H54 (cell line): Measurements from ENCODE around the gene DHX9.
"Not testable (repeated sequence)": the region's sequence is repeated elsewhere in the genome, so short reads cannot be mapped to it uniquely, and the experiment has no call there.

Source experiments
- DNase-seq: peaks from one replicate; pipeline ENCODE4 v3.0.0; 2011; ENCODE audit warnings: low spot score, mixed read lengths; ENCODE audit not compliant: insufficient read length
- FAIRE-seq: peaks from 3 replicates; lab custom pipeline; 2011; peaks lifted over from hg19 to GRCh38; lab: Jason Lieb, UNC
- POLR2A ChIP-seq: IDR thresholded peaks from 2 replicates; pipeline ENCODE4 v1.6.1; 2011; ENCODE audit warnings: low read depth, mild to moderate bottlenecking, low read length

DHX9 gene

DNA sequence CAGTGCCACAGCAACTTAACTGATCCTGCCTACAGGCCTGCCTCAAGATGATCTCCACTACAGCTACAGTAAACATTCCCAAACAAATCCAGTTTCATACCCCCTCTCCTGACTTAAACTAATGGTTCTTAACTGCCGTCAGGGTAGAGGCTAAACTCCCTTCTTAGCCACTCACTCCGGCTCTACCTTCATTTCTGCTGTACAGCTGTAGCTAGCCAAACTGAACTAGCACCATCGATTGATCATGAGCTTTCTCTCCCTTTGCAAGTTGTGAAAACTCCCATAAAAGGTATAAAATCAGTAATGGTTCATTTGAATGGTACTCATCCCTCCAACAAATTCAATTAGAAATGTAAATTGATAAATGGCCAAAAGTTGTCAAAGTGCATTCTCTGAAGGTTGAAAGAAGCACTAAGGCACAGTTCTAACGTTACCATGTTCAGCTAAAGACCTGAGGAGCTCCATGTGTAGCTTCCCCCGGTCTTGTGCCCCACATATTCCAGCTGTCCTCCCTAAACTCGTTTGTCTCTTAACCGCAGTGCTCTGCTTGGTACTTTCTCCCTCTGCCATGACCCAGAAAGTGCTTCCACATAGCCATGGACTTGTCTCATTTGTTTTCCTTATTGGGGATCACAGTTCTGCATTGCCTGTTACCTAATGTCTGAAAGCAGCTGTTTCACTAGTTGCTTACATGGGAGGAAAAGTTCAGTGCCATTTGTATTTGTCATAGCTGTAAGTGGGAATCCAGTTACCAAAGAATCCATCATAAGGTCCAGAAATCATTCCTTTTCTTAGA is 49.8 kb downstream of the DHX9 start:
- FAIRE-seq: no peak
- DNase-seq: no peak
- no peak for TF ChIP-seq POLR2A

DNA sequence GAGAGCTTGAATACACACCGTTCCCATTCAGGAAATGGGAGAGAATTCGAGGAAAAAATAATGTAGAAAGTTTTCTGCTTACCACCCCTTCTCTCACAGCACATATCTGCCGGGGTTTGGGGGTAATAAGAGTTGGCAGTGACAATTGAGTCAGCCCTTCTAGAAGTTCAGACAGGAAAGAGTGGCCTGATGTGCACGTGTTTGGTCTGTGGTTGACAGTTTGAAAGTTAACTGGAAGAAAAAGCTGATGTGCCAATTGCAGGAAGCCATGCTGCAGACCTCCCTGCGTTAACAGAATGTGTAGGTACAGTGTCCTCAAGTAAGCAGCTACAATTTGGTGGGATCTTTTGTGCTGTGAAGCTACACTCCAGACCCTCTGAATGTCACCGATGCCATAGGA is 50.9 kb downstream of the DHX9 start:
- no peak for DNase-seq
- no peak for TF ChIP-seq POLR2A
- FAIRE-seq: no peak

DNA sequence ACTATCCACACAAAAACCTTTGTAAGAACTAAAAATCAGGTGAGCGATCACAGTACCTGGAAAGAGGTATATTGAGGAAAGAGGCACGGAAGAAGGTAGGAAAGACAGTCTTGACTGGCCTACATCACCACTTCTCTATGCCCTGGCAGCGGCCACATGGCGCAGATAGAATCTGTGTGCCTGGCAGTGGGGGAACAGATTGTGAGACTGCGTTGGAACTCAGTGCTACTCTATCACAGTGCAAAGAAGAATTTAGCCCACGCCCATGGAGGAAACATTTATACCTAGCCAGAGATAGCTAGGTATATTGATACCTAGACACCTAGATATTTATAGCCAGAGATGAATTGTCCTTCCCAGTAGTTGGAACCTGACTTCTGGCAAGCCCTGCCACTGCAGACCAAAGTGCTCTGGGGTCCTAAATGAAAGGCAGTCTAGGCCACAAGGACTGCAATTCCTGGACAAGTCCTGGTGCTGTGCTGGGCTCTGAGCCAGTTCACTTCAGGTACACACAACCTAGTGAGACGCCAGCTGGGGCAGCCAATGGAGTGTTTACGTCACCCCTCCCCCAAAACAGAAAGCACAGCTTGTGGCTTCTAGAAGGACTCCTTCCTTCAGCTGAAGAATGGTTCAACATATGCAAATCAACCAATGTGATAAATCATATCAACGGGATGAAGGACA is 51.9 kb downstream of the DHX9 start:
- no peak for TF ChIP-seq POLR2A
- FAIRE-seq: no peak
- DNase-seq: no peak

DNA sequence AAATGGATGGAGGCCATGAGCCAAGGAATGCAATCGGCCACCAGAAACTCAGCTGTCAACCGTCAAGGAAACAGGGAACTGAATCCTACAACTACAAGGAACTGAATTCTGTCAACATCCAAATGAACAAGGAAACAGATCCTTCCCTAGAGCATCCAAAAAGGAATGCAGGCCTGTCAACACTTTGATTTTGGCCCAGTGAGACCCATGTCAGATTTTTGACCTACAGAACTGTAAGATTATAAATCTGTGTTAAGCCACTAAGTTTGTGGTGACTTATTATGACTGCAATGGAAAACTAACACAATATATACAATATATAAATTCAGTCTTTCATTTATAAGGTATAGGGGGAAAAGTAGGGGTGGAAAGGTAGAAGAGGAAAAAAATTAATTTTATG is 58.5 kb downstream of the DHX9 start:
- TF ChIP-seq POLR2A: no peak
- no peak for FAIRE-seq
- no peak for DNase-seq

DNA sequence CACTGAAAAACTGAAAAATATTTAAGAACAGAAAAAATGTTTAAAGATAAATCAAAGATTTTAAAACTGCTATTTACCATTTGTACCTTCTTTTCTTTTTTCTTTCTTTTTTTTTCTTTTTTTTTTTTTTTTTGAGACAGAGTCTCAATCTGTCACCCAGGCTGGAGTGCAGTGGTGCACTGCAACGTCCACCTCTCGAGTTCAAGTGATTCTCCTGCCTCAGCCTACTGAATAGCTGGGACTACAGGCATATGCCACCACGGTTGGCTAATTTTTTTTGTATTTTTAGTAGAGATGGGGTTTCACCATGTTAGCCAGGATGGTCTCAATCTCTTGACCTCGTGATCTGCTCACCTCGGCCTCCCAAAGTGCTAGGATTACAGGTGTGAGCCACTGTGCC is 62.8 kb downstream of the DHX9 start:
- DNase-seq, FAIRE-seq: not testable (repeated sequence)

DNA sequence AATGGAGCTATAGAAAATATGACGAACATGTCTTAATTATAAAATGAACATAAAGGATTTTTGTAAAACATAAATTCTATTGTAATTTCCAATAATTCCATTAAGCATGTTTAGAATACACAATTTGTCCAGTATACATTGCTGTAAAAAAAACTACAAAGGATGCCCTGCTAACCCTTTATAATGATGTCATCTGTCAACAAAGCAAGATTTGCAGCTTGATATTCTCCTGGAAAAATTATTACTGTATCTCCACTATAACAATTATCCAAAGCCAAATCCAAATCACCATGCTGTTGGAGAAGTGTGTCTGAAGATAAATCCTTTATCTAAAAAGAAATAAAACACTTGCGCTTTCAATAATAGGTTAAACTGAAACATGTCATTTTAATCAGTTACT is 66.2 kb downstream of the DHX9 start:
- DNase-seq: no peak
- no peak for FAIRE-seq

DNA sequence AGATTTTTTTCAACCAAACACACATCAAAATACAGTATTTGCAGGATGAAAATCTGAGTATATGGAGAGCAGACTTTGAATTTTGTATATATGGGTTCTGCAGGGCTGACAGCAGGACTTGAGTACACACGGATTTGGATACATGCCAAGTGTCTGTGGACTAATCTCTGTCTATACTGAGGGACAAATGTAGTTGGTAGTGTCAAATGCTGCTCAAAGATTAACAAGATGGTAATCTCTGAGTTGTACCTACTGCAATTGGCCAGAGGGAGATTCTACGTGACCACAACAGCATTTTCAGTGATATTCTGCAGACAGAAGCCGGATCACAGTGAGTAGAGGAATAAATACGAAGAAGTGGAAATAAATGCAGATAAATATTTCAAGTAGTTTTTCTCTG is 70.4 kb downstream of the DHX9 start:
- TF ChIP-seq POLR2A: no peak
- no peak for FAIRE-seq
- DNase-seq: no peak

More for the DNA sequence above, 66.2 kb downstream of the DHX9 start:
- TF ChIP-seq POLR2A: no peak

DNA sequence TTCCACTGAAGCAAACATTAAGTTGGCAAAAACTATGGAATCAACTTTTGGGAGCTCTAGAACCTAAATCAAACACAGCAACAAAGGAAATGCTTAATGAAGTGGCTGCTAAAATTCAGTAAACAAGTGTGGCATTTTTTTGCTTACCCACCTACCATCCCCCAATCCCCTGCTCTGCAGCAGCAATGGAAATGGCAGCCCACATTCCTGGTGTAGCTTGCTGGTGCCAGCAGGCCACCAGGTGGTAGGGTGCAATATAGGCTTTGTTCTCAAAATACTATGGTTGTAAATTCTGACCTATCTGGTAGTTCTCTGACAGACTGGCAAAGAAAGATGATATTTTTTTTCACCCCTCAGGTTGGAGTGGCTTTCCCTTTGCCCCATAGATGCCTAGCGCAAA is 71.0 kb downstream of the DHX9 start:
- TF ChIP-seq POLR2A: no peak
- no peak for FAIRE-seq
- no peak for DNase-seq

DNA sequence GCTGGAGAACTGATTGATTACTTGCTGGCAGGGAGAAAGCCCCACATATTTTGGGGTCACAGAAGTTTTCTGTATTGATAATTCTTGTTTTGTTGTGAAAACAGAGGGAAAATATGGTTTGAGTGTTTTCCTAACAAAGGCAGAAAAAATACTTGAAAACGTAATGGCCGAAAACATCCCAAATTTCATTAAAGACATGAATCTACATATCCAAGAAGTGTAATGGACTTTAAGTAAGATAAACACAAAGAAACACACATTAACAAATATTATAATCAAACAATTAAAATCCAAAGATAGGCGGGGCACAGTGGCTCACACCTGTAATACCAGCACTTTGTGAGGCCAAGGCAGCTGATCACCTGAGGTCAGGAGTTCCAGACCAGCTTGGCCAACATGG is 74.3 kb downstream of the DHX9 start:
- FAIRE-seq: no peak
- DNase-seq: no peak
- TF ChIP-seq POLR2A: no peak

DNA sequence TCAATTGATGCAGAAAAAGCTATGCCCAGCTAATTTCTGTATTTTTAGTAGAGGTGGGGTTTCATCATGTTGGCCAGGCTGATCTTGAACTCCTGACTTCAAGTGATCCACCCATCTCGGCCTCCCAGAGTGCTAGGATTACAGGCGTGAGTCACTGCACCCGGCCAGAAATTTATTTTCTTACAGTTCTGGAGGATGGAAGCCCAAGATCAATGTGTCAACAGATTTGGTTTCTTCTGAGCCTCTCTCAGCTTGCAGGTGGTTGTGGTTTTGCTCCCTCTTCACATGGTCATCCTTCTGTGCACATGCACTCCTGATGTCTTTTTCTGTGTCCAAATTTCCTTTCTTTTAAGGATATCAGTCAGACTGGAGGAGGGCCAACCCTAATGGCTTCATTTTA is 78.2 kb downstream of the DHX9 start:
- DNase-seq (no peak), FAIRE-seq (no peak)
- no peak for TF ChIP-seq POLR2A

DNA sequence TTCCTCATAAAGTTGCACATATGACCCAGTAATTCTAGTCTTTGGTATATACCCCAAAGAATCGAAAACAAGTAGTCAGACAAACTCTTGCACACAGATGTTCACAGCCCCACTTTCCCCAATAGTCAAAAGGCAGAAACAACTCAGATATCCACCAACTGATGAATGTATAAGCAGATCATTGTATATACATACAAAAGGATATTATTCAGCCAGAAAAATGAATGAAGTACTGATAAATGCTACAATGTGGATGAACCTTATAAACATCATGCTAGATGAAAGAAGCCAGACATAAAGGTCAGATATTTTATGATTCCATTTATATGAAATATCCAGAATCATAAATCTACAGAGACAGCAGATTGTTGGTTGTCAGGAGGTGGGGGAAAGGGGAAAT is 86.5 kb downstream of the DHX9 start:
- FAIRE-seq (no peak), DNase-seq (no peak)
- no peak for TF ChIP-seq POLR2A

DNA sequence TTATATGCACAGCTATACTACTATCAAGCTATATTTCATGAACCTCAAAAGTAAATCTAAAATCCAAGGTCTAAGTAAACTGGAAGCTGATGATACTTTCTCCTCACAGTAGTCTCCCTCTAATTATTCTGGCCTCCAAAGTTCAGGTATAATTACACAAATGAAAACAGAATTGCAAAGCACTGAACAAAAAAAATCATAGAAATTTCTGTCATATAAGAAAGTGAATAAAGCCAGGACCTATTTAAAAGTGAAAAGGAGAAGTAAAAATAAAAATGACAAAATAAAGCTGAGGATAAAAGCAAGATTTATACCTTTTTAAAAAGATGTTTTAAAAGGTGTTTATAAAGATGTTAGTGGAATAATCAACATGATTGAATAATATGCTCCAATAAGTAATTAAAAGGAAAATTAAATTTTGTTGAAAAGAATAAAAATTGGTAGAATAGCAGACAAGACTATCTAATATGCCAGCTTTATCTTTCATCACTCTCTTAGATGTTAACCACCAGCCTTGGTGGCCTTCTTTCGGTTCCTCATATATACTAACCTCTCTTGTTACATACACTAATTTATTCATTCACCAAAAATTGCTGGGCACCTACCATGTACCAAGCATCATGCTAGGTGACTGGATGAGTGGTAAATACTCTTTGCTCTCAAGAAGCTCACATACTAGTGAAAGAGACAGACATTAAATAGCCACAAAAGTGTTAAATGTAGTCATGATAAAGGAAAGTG is 88.7 kb downstream of the DHX9 start:
- FAIRE-seq: no peak
- no peak for DNase-seq

DNA sequence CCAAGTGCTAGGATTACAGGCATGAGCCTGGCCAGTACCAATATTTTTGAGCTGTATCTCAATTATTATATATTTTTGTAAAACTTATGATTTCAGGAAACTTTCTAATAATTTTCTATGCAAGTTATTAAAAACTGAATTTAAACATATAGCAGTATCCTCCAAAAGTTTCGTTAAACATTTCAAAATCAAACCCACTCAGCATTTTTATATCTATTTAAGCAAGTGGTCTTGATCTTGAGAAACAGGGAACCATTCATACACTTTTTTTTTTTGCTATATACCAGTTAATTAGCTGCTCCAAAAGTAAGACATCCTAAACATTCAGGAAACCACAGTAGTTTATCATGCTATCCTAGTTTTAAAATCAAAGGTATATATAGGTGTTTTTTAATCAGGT is 91.8 kb downstream of the DHX9 start:
- FAIRE-seq (no peak), DNase-seq (no peak)
- no peak for TF ChIP-seq POLR2A

More for the DNA sequence above, 88.7 kb downstream of the DHX9 start:
- TF ChIP-seq POLR2A: no peak

DNA sequence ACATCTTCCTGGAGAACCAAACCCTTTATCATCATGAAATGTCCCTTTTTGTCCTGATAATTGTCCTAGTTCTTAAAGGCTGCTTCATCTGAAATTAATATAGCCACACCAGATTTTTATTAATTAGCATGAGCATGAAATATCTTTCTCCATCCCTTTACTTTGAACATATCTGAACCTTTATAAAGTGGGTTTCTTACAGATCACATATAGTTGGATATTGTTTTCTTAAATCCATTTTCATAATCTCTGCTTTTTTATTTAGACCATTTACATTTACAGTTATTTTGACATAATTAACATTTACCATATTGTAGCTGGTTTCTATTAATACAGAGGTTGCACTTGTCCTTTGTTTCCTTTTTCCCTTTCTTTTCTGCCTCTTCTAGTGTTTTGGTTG is 96.6 kb downstream of the DHX9 start:
- DNase-seq (no peak), FAIRE-seq (no peak)
- no peak for TF ChIP-seq POLR2A
